Brain microvascular endothelial cell (primary cell): ENCODE results near the gene LAMA3.

ENCODE experiments used
- DNase-seq: peaks from one replicate; pipeline ENCODE4 v3.0.0-alpha.2; 2020
- H3K27ac ChIP-seq: fragments of 250-450 bp; sonication (Bioruptor Pico); 2 replicates; pipeline ENCODE4 v1.5.1; 2020; ENCODE audit warnings: mild to moderate bottlenecking, moderate library complexity
- H3K27me3 ChIP-seq: fragments of 250-450 bp; sonication (Bioruptor Pico); replicated peaks from 2 replicates; pipeline ENCODE4 v1.5.1; 2020; ENCODE audit warnings: mild to moderate bottlenecking
- H3K36me3 ChIP-seq: fragments of 250-450 bp; sonication (Bioruptor Pico); replicated peaks from 2 replicates; pipeline ENCODE4 v1.5.1; 2020; ENCODE audit warnings: mild to moderate bottlenecking
- H3K4me3 ChIP-seq: 2 replicates; pipeline ENCODE4 v1.5.1; 2011; ENCODE audit warnings: low read depth, mild to moderate bottlenecking, control low read depth, low read length, moderate library complexity
- CTCF ChIP-seq: IDR thresholded peaks from 2 replicates; pipeline ENCODE4 v1.5.1; 2011; ENCODE audit warnings: low read depth, mild to moderate bottlenecking, moderate library complexity, low read length, control low read depth, inconsistent platforms; ENCODE audit errors: missing control alignments
- in situ Hi-C: cut with HindIII; loops from 2 replicates; pipeline ENCODE4 v1.10.0; 2017; ENCODE audit warnings: low sequenced_read_pairs, low pct_ligation_motif_present

LAMA3 gene

GRCh38 chr18:23968638-23969604 lies 279.7 kb downstream of the LAMA3 start:
- H3K27ac ChIP-seq = no peak overlapping the region
- no peaks in the 10 kb centered on the region for H3K27me3 ChIP-seq
- no peak overlapping the region for H3K4me3 ChIP-seq
- H3K36me3 ChIP-seq = no peaks in the 10 kb centered on the region
- in situ Hi-C loops = no loop called here
- no peak for TF ChIP-seq CTCF
- DNase-seq = no peak

GRCh38 chr18:23969664-23970063 lies 280.4 kb downstream of the LAMA3 start:
- Histone ChIP-seq H3K27ac (no peak overlapping the region), H3K36me3 (no peaks in the 10 kb centered on the region), H3K4me3 (no peak overlapping the region), H3K27me3 (no peaks in the 10 kb centered on the region)
- no peak for TF ChIP-seq CTCF
- in situ Hi-C loops = no loop called here
- DNase-seq = no peak

- H3K27ac ChIP-seq = no peak overlapping the region
- no peak for TF ChIP-seq CTCF
- no peak overlapping the region for H3K4me3 ChIP-seq
- no peaks in the 10 kb centered on the region for H3K36me3 ChIP-seq
- in situ Hi-C loops = no loop called here
- H3K27me3 ChIP-seq = no peaks in the 10 kb centered on the region
- no peak for DNase-seq
Measured at GRCh38 chr18:23970161-23971096, 281.2 kb downstream of the LAMA3 start.

GRCh38 chr18:23971097-23971440 lies 281.8 kb downstream of the LAMA3 start:
- in situ Hi-C loops = no loop called here
- no peak for DNase-seq
- Histone ChIP-seq H3K27ac (no peak overlapping the region), H3K27me3 (no peaks in the 10 kb centered on the region), H3K36me3 (no peaks in the 10 kb centered on the region), H3K4me3 (no peak overlapping the region)
- no peak for TF ChIP-seq CTCF

GRCh38 chr18:23971666-23972230 lies 282.5 kb downstream of the LAMA3 start:
- in situ Hi-C loops = no loop called here
- H3K27ac ChIP-seq = no peak overlapping the region
- no peaks in the 10 kb centered on the region for H3K36me3 ChIP-seq
- no peak for TF ChIP-seq CTCF
- H3K27me3 ChIP-seq = no peaks in the 10 kb centered on the region
- DNase-seq = no peak
- no peak overlapping the region for H3K4me3 ChIP-seq
